ENCODE measurements around the gene STARD8.

The STARD8 gene

DNA sequence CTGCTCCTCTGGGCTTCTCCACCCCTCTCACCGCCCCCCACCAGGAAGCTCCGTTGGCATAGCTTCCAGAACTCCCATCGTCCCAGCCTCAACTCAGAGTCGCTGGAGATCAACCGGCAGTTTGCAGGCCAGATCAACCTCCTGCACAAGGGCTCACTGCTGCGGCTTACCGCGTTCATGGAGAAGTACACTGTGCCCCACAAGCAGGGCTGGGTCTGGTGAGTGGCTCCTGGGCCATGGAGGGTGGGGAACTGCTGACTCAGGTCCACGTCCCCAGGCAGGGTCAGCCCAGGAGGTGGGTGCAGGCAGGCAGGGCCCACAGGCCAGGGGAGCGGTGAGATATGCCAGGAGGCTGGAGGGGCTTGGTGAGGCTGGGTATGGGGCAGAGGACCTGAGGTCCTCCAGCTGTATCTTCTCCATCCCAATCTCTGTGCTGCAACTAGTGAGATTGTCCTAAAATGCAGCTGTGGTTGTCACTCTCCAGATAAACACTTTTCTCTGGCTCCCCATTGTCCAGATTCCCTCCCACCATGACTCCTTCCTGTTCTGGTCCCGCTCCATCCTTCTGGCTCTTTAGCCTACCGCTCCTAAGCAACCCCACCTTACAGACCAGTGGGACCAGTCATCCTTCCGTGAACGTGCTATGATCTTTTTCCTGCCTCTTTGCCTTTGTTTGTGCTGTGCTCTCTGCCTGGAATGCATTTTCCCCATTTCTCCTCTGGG, 71.9 kb downstream of the STARD8 start:
- no peak overlapping the region for H3K4me3 ChIP-seq (ENCODE audit: low read depth, low read length)
- TF ChIP-seq, protein P1, sequence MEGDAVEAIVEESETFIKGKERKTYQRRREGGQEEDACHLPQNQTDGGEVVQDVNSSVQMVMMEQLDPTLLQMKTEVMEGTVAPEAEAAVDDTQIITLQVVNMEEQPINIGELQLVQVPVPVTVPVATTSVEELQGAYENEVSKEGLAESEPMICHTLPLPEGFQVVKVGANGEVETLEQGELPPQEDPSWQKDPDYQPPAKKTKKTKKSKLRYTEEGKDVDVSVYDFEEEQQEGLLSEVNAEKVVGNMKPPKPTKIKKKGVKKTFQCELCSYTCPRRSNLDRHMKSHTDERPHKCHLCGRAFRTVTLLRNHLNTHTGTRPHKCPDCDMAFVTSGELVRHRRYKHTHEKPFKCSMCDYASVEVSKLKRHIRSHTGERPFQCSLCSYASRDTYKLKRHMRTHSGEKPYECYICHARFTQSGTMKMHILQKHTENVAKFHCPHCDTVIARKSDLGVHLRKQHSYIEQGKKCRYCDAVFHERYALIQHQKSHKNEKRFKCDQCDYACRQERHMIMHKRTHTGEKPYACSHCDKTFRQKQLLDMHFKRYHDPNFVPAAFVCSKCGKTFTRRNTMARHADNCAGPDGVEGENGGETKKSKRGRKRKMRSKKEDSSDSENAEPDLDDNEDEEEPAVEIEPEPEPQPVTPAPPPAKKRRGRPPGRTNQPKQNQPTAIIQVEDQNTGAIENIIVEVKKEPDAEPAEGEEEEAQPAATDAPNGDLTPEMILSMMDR (IDR thresholded peaks at IDR 0.05; ENCODE audit: low read depth, low read length): no peak

DNA sequence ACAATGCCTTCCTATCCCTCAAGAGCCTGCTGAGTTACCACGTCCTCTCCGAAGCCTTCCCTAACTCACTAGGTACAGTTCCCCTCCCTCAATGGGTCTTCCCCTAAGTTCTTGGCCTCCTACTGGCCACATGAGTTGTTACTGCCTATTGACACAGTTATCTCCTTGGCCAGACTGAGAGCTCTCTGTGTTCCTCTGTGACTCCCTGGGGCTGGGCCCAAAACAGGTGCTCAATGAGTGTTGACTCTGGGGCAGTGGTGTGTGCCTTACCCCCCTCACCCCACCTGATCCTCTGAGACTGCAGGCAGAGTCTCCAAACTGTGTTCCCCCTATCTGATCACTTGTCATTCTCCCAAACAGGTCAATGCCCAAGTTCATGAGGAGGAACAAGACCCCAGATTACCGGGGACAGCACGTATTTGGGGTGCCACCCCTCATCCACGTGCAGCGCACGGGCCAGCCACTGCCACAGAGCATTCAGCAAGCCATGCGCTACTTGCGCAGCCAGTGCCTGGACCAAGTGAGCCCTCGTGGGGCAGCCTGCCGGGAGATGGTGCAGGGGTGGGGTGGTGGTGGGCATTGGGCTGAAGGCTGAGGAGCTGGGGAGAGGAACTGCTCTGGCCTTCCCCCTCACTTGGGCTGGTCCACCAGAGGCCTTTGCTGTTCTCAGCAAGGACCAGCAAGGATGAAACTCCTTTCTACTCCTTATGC, 72.6 kb downstream of the STARD8 start:
- TF ChIP-seq, protein P1 (IDR thresholded peaks at IDR 0.05; ENCODE audit: low read depth, low read length): 0 out of 2 replicates have a peak, but pooled peaks have one; percentile 41
- H3K4me3 ChIP-seq (ENCODE audit: low read depth, low read length): no peak overlapping the region

DNA sequence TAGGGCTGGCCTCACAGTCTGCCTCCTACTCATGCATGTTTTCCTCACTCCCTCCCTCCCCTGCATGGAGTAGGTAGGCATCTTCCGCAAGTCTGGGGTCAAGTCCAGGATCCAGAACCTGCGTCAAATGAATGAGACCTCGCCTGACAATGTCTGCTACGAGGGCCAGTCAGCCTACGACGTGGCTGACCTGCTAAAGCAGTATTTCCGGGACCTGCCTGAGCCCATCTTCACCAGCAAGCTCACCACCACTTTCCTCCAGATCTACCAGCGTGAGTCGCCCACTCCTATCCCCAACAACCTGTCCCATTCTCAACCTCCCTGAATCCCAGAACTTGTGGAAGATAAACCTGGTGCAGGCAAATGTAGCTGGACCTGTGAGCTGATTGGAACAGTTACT, 73.4 kb downstream of the STARD8 start:
- TF ChIP-seq, protein P1 (IDR thresholded peaks at IDR 0.05; ENCODE audit: low read depth, low read length): no peak
- no peak overlapping the region for H3K4me3 ChIP-seq (ENCODE audit: low read depth, low read length)

DNA sequence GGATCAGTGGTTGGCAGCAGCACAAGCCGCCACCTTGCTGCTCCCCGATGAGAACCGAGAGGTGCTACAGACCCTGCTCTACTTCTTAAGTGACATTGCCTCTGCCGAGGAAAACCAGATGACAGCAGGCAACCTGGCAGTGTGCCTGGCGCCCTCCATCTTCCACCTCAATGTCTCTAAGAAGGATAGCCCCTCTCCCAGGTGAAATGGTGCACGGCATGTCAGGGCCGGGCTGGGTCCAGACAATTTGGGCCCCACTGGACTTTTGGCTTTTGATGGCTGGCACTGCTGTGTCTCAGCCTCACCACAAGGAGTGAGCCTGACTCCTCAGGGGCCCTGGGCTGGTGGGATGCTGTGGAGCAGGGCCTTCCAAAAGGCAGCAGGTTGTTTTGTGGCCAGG, 74.1 kb downstream of the STARD8 start:
- H3K4me3 ChIP-seq (ENCODE audit: low read depth, low read length): no peak overlapping the region
- TF ChIP-seq, protein P1 (IDR thresholded peaks at IDR 0.05; ENCODE audit: low read depth, low read length): no peak

DNA sequence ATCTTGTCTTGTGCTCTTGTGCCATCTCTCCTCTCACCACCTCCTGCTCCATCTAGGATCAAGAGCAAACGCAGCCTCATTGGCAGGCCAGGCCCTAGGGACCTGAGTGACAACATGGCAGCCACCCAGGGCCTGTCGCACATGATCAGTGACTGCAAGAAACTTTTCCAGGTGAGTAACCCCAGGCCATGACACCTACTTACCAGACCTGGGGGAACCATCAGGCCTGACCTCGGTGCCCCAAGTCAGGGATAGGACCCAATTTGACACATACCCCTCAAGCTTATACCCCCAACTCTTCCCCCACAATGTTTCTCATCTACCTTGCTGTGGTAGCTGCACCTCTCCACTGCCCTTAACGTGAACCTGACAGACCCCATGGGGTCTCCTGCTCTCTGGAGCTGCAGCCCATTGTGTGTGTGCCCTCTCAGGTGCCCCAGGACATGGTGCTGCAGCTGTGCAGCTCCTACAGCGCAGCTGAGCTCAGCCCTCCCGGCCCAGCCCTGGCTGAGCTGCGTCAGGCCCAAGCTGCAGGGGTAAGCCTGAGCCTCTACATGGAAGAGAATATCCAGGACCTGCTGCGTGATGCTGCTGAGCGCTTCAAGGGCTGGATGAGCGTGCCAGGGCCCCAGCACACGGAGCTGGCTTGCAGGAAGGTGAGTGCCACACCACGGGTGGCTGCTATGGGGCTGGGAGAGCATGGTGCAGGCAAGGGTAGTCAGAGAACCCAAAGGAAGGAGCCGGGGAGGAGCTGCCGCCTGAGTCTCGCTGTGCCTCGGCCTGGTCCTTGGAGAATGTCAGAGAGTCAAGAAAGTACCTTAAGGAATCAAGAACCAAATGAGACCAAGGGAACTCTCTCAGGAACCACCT, 74.8 kb downstream of the STARD8 start:
- TF ChIP-seq, protein P1 (IDR thresholded peaks at IDR 0.05; ENCODE audit: low read depth, low read length): no peak
- no peak overlapping the region for H3K4me3 ChIP-seq (ENCODE audit: low read depth, low read length)

DNA sequence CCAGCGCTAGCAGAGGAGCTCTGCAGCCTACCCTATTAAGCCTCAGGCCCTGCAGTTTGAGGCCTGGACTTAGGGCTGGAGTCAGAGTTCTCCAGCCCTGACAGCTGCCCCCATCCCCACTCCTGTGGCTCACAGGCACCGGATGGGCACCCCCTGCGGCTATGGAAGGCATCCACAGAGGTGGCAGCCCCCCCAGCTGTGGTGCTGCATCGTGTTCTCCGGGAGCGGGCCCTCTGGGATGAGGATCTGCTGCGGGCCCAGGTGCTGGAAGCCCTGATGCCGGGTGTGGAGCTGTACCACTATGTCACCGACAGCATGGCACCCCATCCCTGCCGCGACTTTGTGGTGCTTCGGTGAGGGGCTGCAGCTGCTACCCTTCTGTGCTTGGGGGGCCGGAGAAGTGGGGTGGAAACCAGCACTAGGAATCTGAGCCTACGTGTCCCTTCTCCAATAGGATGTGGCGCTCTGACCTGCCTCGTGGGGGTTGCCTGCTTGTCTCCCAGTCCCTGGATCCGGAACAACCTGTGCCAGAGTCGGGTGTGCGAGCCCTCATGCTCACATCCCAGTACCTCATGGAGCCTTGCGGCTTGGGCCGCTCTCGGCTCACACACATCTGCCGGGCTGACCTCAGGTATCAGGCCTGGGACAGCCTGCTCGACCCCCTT, 76.2 kb downstream of the STARD8 start:
- TF ChIP-seq, protein P1 (IDR thresholded peaks at IDR 0.05; ENCODE audit: low read depth, low read length): no peak
- H3K4me3 ChIP-seq (ENCODE audit: low read depth, low read length): no peak overlapping the region
